Memory B cell (primary cell): ENCODE results near the gene LRG1.

Experiments
- ATAC-seq: fragments of 150-1000 bp; cut with Tn5 transposase; 2 replicates; pipeline ENCODE4 v1.10.0; 2021; ENCODE audit warnings: low read depth, mild to moderate bottlenecking, moderate library complexity
- DNase-seq, 2 donors: peaks; one replicate each; pipeline ENCODE4 v3.0.0; 2022; ENCODE audit warnings: low spot score in 2 of 2
- H3K27ac Mint-ChIP-seq: one replicate; pipeline ENCODE4 v1.8.0; 2022; ENCODE audit warnings: mild to moderate bottlenecking, moderate library complexity, mixed read lengths
- H3K27me3 Mint-ChIP-seq: one replicate; pipeline ENCODE4 v1.8.0; 2022; ENCODE audit warnings: mixed read lengths
- H3K36me3 Mint-ChIP-seq: one replicate; pipeline ENCODE4 v1.8.0; 2022; ENCODE audit warnings: mild to moderate bottlenecking, mixed read lengths
- H3K4me1 Mint-ChIP-seq: one replicate; pipeline ENCODE4 v1.8.0; 2022; ENCODE audit warnings: mixed read lengths
- H3K4me3 Mint-ChIP-seq: one replicate; pipeline ENCODE4 v1.8.0; 2022; ENCODE audit warnings: mild to moderate bottlenecking, moderate library complexity, mixed read lengths
- H3K9me3 Mint-ChIP-seq: one replicate; pipeline ENCODE4 v1.8.0; 2022; ENCODE audit warnings: mixed read lengths

Gene LRG1

GRCh38 chr19:4508698-4509097 lies 31.1 kb downstream of the LRG1 start:
- H3K4me3 Mint-ChIP-seq, result no peak overlapping the region
- no peak for ATAC-seq
- H3K4me1 Mint-ChIP-seq, result peaks cover 3% of the 10 kb centered on the region
- H3K9me3 Mint-ChIP-seq, result peaks cover 2% of the 10 kb centered on the region
- H3K27me3 Mint-ChIP-seq, result no peaks in the 10 kb centered on the region
- no peak overlapping the region for H3K27ac Mint-ChIP-seq
- DNase-seq, result no peak
- H3K36me3 Mint-ChIP-seq, result peaks cover 12% of the 10 kb centered on the region

DNA sequence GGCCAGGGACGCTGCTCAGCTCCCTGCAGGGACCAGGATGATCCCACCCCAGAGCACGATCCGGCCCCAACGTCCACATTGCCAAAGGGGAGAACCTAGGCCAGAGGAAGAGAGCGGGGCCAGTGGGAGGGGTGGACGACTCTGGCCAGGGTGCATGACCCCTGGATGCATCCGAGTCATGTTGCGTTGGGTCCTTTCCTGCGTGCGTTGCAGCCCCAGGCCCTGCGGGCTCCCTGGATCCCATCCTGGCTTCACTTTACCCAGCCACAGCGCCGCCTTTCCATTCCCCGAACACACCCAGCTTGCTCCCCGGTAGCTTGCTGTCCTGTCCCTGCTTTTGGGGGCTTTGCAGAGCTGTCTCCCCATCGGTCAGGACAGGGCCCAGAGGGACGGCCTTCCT lies 32.0 kb downstream of the LRG1 start:
- DNase-seq (no peak), ATAC-seq (no peak)
- H3K4me3 Mint-ChIP-seq, result no peak overlapping the region
- H3K27ac Mint-ChIP-seq, result no peak overlapping the region
- peaks cover 2% of the 10 kb centered on the region for H3K9me3 Mint-ChIP-seq
- H3K36me3 Mint-ChIP-seq, result peaks cover 12% of the 10 kb centered on the region
- peaks cover 3% of the 10 kb centered on the region for H3K4me1 Mint-ChIP-seq
- no peaks in the 10 kb centered on the region for H3K27me3 Mint-ChIP-seq

DNA sequence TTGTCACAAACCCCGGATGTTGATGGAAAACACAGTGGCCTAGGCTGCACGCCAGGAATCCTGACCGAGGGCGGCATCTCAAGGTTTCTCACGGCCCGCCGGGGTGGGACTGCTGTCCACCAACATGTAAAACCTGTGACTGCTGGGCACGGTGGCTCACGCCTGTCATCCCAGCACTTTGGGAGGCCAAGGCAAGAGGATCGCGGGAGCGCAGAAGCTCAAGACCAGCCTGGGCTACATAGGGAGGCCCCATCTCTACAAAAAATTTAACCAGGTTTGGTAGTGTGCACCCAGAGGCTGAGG lies 32.7 kb downstream of the LRG1 start:
- DNase-seq, result no peak
- Mint-ChIP-seq H3K27me3 (no peaks in the 10 kb centered on the region), H3K27ac (no peak overlapping the region), H3K36me3 (peaks cover 12% of the 10 kb centered on the region), H3K4me3 (no peak overlapping the region), H3K4me1 (peaks cover 3% of the 10 kb centered on the region), H3K9me3 (peaks cover 2% of the 10 kb centered on the region)
- no peak for ATAC-seq

- Mint-ChIP-seq H3K9me3 (peaks cover 2% of the 10 kb centered on the region), H3K4me1 (peaks cover 3% of the 10 kb centered on the region), H3K4me3 (no peak overlapping the region), H3K27me3 (no peaks in the 10 kb centered on the region), H3K27ac (no peak overlapping the region), H3K36me3 (peaks cover 12% of the 10 kb centered on the region)
- DNase-seq (no peak), ATAC-seq (no peak)
Observed at GRCh38 chr19:4506449-4507149, 33.2 kb downstream of the LRG1 start.

- H3K36me3 Mint-ChIP-seq, result peaks cover 12% of the 10 kb centered on the region
Observed at GRCh38 chr19:4505570-4506448, 34.0 kb downstream of the LRG1 start.

DNA sequence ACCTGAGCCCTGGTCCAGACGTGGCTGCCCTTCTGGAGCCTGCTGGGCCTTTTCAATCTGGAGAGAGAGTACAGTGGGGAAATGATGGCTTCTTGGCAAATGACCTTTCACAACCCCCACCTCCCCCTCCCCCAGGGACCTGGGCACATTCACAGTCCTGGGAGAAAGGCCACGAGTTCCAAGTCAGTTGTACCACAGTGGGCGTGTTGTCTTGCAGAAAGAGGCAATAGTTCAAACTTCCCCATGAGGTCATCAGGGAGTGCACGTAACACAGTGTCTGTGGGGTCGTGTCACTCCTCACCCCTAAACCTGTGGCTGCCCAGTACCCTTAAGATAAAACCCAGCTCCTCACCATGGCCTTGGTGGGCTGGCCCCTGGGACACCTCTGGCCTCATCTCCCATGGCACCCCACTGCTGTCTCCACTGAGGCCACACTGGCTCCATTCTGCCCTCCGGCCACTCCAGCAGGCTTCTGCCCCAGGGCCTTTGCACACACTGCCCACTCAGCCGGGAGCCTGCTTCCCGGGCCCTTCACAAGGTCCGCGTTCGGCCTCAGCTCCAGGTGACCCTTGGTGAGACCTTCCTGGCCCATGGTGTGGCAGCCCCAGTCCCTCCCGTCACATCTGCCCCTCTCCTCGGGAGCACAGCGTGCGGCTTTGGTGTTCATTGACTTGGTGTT lies 34.8 kb downstream of the LRG1 start:
- peaks cover 3% of the 10 kb centered on the region for H3K4me1 Mint-ChIP-seq
- no peak for ATAC-seq
- H3K36me3 Mint-ChIP-seq, result peaks cover 14% of the 10 kb centered on the region
- no peak overlapping the region for H3K27ac Mint-ChIP-seq
- no peak overlapping the region for H3K4me3 Mint-ChIP-seq
- no peak for DNase-seq
- H3K9me3 Mint-ChIP-seq, result peaks cover 2% of the 10 kb centered on the region
- no peaks in the 10 kb centered on the region for H3K27me3 Mint-ChIP-seq

More at GRCh38 chr19:4505570-4506448, 34.0 kb downstream of the LRG1 start:
- H3K9me3 Mint-ChIP-seq, result peaks cover 2% of the 10 kb centered on the region
- H3K4me3 Mint-ChIP-seq, result no peak overlapping the region
- no peak for DNase-seq
- H3K4me1 Mint-ChIP-seq, result peaks cover 3% of the 10 kb centered on the region
- no peaks in the 10 kb centered on the region for H3K27me3 Mint-ChIP-seq
- ATAC-seq, result no peak
- no peak overlapping the region for H3K27ac Mint-ChIP-seq

DNA sequence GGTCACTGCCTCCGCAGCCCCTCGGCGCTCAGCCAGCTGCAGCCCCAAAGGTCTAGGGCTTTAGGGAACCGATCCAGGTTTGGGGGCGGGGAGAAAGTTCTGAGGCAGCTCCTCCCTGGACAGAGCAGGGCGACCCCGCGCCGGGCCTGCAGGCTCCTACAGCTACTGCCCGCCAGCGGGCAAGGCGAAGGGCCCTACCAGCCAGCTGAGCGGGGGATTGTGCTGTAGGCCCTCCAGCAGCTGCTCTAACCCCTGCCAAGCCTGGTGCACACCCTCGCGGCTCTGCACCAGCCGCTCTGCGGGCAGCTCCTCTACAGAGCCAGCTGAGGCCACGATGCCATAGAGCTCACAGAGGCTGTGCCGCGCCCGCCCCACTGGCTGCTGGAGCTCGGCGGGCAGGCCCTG lies 35.5 kb downstream of the LRG1 start:
- Mint-ChIP-seq H3K27ac (no peak overlapping the region), H3K9me3 (peaks cover 2% of the 10 kb centered on the region), H3K27me3 (no peaks in the 10 kb centered on the region), H3K4me1 (peaks cover 3% of the 10 kb centered on the region), H3K4me3 (no peak overlapping the region), H3K36me3 (peaks cover 20% of the 10 kb centered on the region)
- no peak for ATAC-seq
- DNase-seq, result no peak

- H3K4me3 Mint-ChIP-seq, result no peak overlapping the region
- H3K9me3 Mint-ChIP-seq, result peaks cover 2% of the 10 kb centered on the region
- no peaks in the 10 kb centered on the region for H3K27me3 Mint-ChIP-seq
- peaks cover 20% of the 10 kb centered on the region for H3K36me3 Mint-ChIP-seq
- ATAC-seq (no peak), DNase-seq (no peak)
- no peak overlapping the region for H3K27ac Mint-ChIP-seq
- H3K4me1 Mint-ChIP-seq, result peaks cover 3% of the 10 kb centered on the region
Observed at GRCh38 chr19:4503825-4504170, 36.0 kb downstream of the LRG1 start.

DNA sequence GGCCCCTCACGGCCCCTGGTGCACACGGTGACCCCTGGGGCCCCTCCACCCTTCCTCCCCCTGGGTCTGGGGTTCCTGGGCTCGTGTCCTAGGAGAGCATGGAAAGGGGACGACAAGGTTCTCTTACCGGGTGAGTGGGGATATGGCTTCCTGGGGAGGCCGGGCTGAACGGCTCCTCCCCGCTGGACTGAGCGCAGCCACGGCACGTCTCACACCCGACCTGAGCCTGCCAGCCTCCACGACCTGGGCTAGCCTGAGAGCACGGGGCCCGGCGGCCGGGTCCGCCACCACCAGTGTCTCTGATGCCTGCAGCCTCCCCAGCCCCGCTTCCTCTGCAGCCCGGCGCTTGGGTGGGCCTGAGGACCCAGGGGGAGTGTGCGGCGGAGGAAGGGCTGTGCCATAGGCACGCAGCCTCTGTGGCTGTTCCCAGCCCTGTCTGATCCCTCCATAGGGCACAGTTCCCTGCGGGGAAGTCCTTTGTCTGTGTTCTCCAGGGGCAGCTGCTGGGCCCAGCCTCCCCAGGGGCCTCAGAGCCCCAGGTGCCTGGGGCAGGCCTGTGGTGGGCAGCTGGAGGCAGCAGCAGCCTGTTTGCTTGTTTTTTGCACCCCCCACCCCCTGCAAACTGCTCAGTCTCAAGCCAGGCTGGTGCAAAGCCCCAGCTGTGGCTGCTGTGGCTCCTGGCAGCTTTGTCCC lies 36.6 kb downstream of the LRG1 start:
- Mint-ChIP-seq H3K27ac (no peak overlapping the region), H3K4me3 (no peak overlapping the region), H3K36me3 (peaks cover 20% of the 10 kb centered on the region), H3K9me3 (peaks cover 2% of the 10 kb centered on the region), H3K4me1 (peaks cover 3% of the 10 kb centered on the region), H3K27me3 (no peaks in the 10 kb centered on the region)
- ATAC-seq (no peak), DNase-seq (no peak)

- Mint-ChIP-seq H3K4me1 (peaks cover 3% of the 10 kb centered on the region), H3K27me3 (no peaks in the 10 kb centered on the region), H3K36me3 (peaks cover 24% of the 10 kb centered on the region), H3K4me3 (no peak overlapping the region), H3K27ac (no peak overlapping the region), H3K9me3 (peaks cover 2% of the 10 kb centered on the region)
- ATAC-seq (no peak), DNase-seq (no peak)
Observed at GRCh38 chr19:4502282-4503131, 37.3 kb downstream of the LRG1 start.

DNA sequence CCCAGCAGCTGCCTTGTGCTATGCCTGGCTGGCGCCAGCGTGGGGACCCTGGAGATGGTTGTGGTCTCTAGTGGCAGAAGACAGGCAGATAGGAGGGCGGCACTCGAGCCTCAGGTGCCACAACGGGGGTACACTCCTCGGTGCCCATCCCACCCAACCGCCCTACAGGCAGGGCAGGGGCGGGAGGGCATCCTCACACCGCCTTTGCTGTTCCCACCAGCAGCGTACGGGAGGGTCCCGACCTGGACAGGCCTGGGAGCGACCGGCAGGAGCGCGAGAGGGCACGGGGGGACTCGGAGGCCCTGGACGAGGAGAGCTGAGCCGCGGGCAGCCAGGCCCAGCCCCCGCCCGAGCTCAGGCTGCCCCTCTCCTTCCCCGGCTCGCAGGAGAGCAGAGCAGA lies 38.1 kb downstream of the LRG1 start:
- no peaks in the 10 kb centered on the region for H3K27me3 Mint-ChIP-seq
- no peak overlapping the region for H3K4me3 Mint-ChIP-seq
- H3K27ac Mint-ChIP-seq, result no peak overlapping the region
- H3K36me3 Mint-ChIP-seq, result peaks cover 24% of the 10 kb centered on the region
- ATAC-seq (no peak), DNase-seq (no peak)
- peaks cover 2% of the 10 kb centered on the region for H3K9me3 Mint-ChIP-seq
- H3K4me1 Mint-ChIP-seq, result peaks cover 3% of the 10 kb centered on the region

- no peak for DNase-seq
- H3K4me3 Mint-ChIP-seq, result no peak overlapping the region
Observed at GRCh38 chr19:4500841-4501591, 38.8 kb downstream of the LRG1 start.

GRCh38 chr19:4499855-4500254 lies 40.0 kb downstream of the LRG1 start:
- H3K4me3 Mint-ChIP-seq, result no peak overlapping the region
- ATAC-seq (no peak), DNase-seq (no peak)
- no peaks in the 10 kb centered on the region for H3K9me3 Mint-ChIP-seq
- peaks cover 12% of the 10 kb centered on the region for H3K36me3 Mint-ChIP-seq
- H3K4me1 Mint-ChIP-seq, result no peaks in the 10 kb centered on the region
- H3K27me3 Mint-ChIP-seq, result no peaks in the 10 kb centered on the region
- H3K27ac Mint-ChIP-seq, result no peak overlapping the region

More at GRCh38 chr19:4500841-4501591, 38.8 kb downstream of the LRG1 start:
- no peak for ATAC-seq
- Mint-ChIP-seq H3K9me3 (no peaks in the 10 kb centered on the region), H3K4me1 (no peaks in the 10 kb centered on the region), H3K27me3 (no peaks in the 10 kb centered on the region), H3K27ac (no peak overlapping the region), H3K36me3 (peaks cover 20% of the 10 kb centered on the region)
